Caco-2 (cell line): ENCODE results near the gene RPL7A. TPM values are rescaled to one million over a fixed set of nuclear protein-coding genes. Genes with fewer than 3 reads are reported as not detected.

Source experiments
- BruUV-seq: library from RNA; stranded (reverse); fragments of 400-500 nt; replicated peaks from 2 replicates; lab custom pipeline; 2021; lab: Mats Ljungman, UMichigan
- CTCF ChIA-PET: fragments of 300-600 bp; sonication (Branson Sonifier 250); formaldehyde crosslinking; loops from one replicate; lab custom pipeline; 2022; ENCODE audit warnings: antibody characterized with exemption; lab: Charles Lee
- POLR2A ChIA-PET: fragments of 300-600 bp; sonication (Branson Sonifier 250); formaldehyde crosslinking; loops from one replicate; lab custom pipeline; 2022; ENCODE audit warnings: antibody characterized with exemption; lab: Charles Lee
- DNase-seq, 2 experiments: peaks; one replicate each; pipeline versions ENCODE4 v3.0.0 to v3.0.0-alpha.2; 2020 to 2022
- H3K27me3 ChIP-seq: replicated peaks from 2 replicates; pipeline ENCODE4 v1.6.0; 2011; ENCODE audit warnings: low read length; ENCODE audit not compliant: control insufficient read depth, insufficient read depth
- H3K36me3 ChIP-seq: 2 replicates; pipeline ENCODE4 v1.5.1; 2011; ENCODE audit warnings: low read length; ENCODE audit not compliant: control insufficient read depth, insufficient read depth
- H3K4me1 ChIP-seq: fragments of 250-450 bp; sonication (Bioruptor Pico); 2 replicates; pipeline ENCODE4 v1.5.1; 2020; ENCODE audit warnings: mild to moderate bottlenecking
- H3K4me3 ChIP-seq: 2 replicates; pipeline ENCODE4 v1.5.1; 2011; ENCODE audit warnings: low read depth, mild to moderate bottlenecking, control low read depth, low read length
- H3K9me3 ChIP-seq: fragments of 250-450 bp; sonication (Bioruptor Pico); 2 replicates; pipeline ENCODE4 v1.5.1; 2020; ENCODE audit warnings: mild to moderate bottlenecking, moderate library complexity
- H3K27ac Mint-ChIP-seq: one replicate; pipeline ENCODE4 v1.8.0; 2022; ENCODE audit warnings: mixed read lengths; ENCODE audit not compliant: unreplicated experiment
- H3K27me3 Mint-ChIP-seq: one replicate; pipeline ENCODE4 v1.8.0; 2022; ENCODE audit warnings: mixed read lengths; ENCODE audit not compliant: insufficient read depth, unreplicated experiment
- H3K36me3 Mint-ChIP-seq: one replicate; pipeline ENCODE4 v1.8.0; 2022; ENCODE audit warnings: mild to moderate bottlenecking, mixed read lengths; ENCODE audit not compliant: insufficient read depth, unreplicated experiment
- H3K4me1 Mint-ChIP-seq: one replicate; pipeline ENCODE4 v1.8.0; 2022; ENCODE audit warnings: low read depth, mixed read lengths; ENCODE audit not compliant: unreplicated experiment
- H3K4me3 Mint-ChIP-seq: one replicate; pipeline ENCODE4 v1.8.0; 2022; ENCODE audit warnings: mild to moderate bottlenecking, moderate library complexity, mixed read lengths; ENCODE audit not compliant: unreplicated experiment
- H3K9me3 Mint-ChIP-seq: one replicate; pipeline ENCODE4 v1.8.0; 2022; ENCODE audit warnings: mixed read lengths; ENCODE audit not compliant: unreplicated experiment
- intact Hi-C: fragments of 100-400 bp; cut with micrococcal nuclease; formaldehyde crosslinking; loops from one replicate; pipeline ENCODE4 v1.10.0; 2022; ENCODE audit not compliant: unreplicated experiment
- total RNA-seq: library from RNA; stranded (reverse); gene quantifications from 2 replicates; pipeline ENCODE4 v1.2.3, GENCODE V29; 2022
- TF ChIP-seq, protein P1 (sequence below), 2 experiments: fragments of 200-600 bp in 1 of 2; IDR thresholded peaks; 1 replicate in 1 of 2; 2 replicates in 1 of 2; pipeline versions ENCODE4 v1.5.1 to v1.8.0; 2011 to 2022; ENCODE audit warnings: antibody characterized with exemption in 1 of 2, control low read depth in 1 of 2, inconsistent platforms in 1 of 2, low read depth in 1 of 2, low read length in 1 of 2, mild to moderate bottlenecking in 1 of 2, moderate library complexity in 1 of 2; ENCODE audit not compliant: insufficient read depth in 1 of 2, severe bottlenecking in 1 of 2, unreplicated experiment in 1 of 2

Gene RPL7A
- total RNA-seq, 1 experiment from 2014 or later = 1,995 TPM

DNA sequence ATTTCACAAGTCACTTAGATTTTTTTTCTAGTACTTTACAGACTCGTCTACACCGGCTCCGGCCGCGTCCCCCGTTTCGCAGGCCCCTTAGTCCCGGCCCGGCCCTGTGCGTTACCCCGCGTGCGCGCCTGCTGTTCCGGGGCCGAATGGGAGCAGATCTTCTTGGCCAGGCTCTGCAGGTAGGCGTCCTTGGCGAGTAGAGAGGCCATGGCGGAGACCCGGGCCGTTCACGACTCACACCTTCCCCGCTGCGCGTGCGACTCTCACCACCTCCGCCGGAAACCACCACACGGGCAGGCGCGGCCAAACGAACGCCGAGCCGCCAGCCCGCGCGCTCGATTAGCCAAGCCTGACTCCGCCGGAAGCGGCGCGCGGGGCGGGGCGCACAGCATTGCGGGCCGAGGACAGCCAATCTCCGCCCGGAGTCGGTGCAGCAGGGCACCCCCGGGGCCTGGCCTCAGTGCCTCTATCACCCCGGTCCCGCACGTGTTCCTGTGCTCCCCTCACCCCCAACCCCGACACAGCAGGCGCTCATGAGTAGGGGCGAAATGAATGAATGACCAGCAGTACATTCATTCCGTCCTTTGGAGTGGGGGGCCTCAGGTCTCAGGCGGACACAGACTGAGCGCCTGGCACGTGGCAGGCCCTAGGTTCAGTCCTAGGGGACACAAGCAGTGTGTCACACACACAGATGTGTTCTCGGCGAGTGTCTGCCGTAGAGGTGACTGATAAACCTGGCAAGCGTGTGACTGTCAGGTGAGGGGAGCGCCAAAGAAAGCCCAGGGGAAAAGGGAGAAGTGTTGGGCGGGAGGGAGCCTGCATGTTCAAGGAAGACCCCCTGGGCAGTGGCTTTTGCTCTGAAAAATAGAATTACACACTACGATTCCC is 11.8 kb upstream of the RPL7A start, which contains the start of gene SURF6:
Gene SURF6 (minus strand): TSS at position 265 of the 888 bp plus-strand sequence. CDS start 56 bp downstream, at position 209.
- H3K36me3 ChIP-seq = peaks cover 10% of the 10 kb centered on the region
- H3K4me3 ChIP-seq = peak within 1 kb of the TSS; percentile 57
- no peaks in the 10 kb centered on the region for H3K9me3 ChIP-seq
- Mint-ChIP-seq H3K9me3 (no peaks in the 10 kb centered on the region), H3K27me3 (no peaks in the 10 kb centered on the region), H3K27ac (peak within 1 kb of the TSS; percentile 95), H3K4me3 (peak within 1 kb of the TSS; percentile 93), H3K36me3 (peaks cover 89% of the 10 kb centered on the region), H3K4me1 (no peaks in the 10 kb centered on the region)
- TF ChIP-seq, protein P1, sequence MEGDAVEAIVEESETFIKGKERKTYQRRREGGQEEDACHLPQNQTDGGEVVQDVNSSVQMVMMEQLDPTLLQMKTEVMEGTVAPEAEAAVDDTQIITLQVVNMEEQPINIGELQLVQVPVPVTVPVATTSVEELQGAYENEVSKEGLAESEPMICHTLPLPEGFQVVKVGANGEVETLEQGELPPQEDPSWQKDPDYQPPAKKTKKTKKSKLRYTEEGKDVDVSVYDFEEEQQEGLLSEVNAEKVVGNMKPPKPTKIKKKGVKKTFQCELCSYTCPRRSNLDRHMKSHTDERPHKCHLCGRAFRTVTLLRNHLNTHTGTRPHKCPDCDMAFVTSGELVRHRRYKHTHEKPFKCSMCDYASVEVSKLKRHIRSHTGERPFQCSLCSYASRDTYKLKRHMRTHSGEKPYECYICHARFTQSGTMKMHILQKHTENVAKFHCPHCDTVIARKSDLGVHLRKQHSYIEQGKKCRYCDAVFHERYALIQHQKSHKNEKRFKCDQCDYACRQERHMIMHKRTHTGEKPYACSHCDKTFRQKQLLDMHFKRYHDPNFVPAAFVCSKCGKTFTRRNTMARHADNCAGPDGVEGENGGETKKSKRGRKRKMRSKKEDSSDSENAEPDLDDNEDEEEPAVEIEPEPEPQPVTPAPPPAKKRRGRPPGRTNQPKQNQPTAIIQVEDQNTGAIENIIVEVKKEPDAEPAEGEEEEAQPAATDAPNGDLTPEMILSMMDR (IDR thresholded peaks at IDR 0.05; ENCODE audit: insufficient read depth in 1 of 2, low read depth in 1 of 2, low read length in 1 of 2, severe bottlenecking in 1 of 2, unreplicated experiment in 1 of 2) = no peak
- H3K27me3 ChIP-seq = no peaks in the 10 kb centered on the region
- peak; percentile 92 to 95 for DNase-seq
- CTCF ChIA-PET = interaction anchor here (0.7 to 4.4 kb wide), 2 partner anchors 81 to 149 kb away, joined by 3 to 20 read pairs; partner anchors contain the start of gene REXO4
- H3K4me1 ChIP-seq = peaks cover 6% of the 10 kb centered on the region; the same call in 1 of the 2 replicates
- TSS peak; percentile 90 for BruUV-seq
- POLR2A ChIA-PET = interaction anchor here (0.7 to 0.9 kb wide), 4 partner anchors 17 to 458 kb away, joined by 3 to 5 read pairs (median 4); no protein-coding TSS in a partner anchor
- intact Hi-C loops = no loop called here

DNA sequence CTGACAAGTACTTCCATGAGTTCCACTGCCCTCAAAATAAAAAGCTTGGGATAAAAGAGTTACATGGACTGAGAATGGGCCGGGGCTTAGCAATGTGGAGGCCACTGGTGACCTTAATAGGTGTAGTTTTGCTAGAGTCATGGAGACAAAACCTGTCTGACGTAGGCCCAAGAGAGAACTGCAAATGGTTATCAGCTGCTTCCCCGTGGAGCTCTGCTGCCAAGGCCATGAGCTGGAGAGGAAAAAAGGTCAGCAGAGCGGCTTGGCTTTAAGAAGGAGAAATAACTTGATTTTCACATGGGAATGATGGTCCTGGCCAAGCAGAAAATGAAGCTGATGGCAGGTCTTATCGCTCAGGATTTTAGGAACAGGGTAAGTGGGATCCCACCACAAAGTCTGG is 8.4 kb upstream of the RPL7A start:
- Mint-ChIP-seq H3K27ac (no peak overlapping the region), H3K4me3 (no peak overlapping the region), H3K9me3 (no peaks in the 10 kb centered on the region), H3K27me3 (no peaks in the 10 kb centered on the region), H3K4me1 (no peaks in the 10 kb centered on the region), H3K36me3 (peaks cover 58% of the 10 kb centered on the region)
- Histone ChIP-seq H3K27me3 (no peaks in the 10 kb centered on the region), H3K4me3 (no peak overlapping the region), H3K4me1 (peaks cover 6% of the 10 kb centered on the region; the same call in 1 of the 2 replicates), H3K36me3 (no peaks in the 10 kb centered on the region; the same call in none of the 2 replicates), H3K9me3 (no peaks in the 10 kb centered on the region)
- intact Hi-C loops = no loop called here
- BruUV-seq = no TSS peak
- TF ChIP-seq, protein P1 (IDR thresholded peaks at IDR 0.05; ENCODE audit: insufficient read depth in 1 of 2, low read depth in 1 of 2, low read length in 1 of 2, severe bottlenecking in 1 of 2, unreplicated experiment in 1 of 2) = no peak
- no peak for DNase-seq
- ChIA-PET POLR2A (interaction anchor here (0.6 to 0.7 kb wide), 2 partner anchors 21 to 52 kb away, joined by 3 to 6 read pairs; no protein-coding TSS in a partner anchor), CTCF (interaction anchor here (1.3 kb wide), 1 partner anchor 151 kb away, joined by 3 read pairs; no protein-coding TSS in a partner anchor)

DNA sequence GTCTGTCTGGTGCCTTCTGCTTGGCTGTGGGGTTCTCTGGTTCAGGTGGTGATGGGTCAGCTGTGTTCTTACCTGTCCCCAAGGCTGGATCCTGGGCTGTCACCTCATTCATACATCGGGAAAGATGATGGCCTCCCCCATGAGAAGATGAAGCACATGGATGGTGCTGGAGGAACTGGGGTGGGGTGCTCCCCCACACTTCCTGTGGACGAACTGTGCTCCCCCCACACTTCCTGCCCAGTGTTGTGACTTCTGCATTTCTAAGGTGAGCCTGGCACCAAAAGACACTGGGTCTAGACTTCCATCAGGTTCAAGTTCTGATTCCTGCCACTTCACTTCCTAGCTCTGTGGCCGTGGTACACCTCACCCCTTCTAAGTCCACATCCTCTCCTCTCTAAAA is 7.8 kb upstream of the RPL7A start:
- Mint-ChIP-seq H3K4me1 (no peaks in the 10 kb centered on the region), H3K9me3 (no peaks in the 10 kb centered on the region), H3K4me3 (no peak overlapping the region), H3K27ac (no peak overlapping the region), H3K36me3 (peaks cover 55% of the 10 kb centered on the region), H3K27me3 (no peaks in the 10 kb centered on the region)
- no TSS peak for BruUV-seq
- Histone ChIP-seq H3K9me3 (no peaks in the 10 kb centered on the region), H3K27me3 (no peaks in the 10 kb centered on the region), H3K36me3 (no peaks in the 10 kb centered on the region; the same call in none of the 2 replicates), H3K4me1 (peaks cover 6% of the 10 kb centered on the region; the same call in 1 of the 2 replicates), H3K4me3 (no peak overlapping the region)
- DNase-seq = no peak
- ChIA-PET CTCF (interaction anchor here (1.3 kb wide), 1 partner anchor 152 kb away, joined by 3 read pairs; no protein-coding TSS in a partner anchor), POLR2A (no interaction called here)
- intact Hi-C loops = no loop called here
- TF ChIP-seq, protein P1 (IDR thresholded peaks at IDR 0.05; ENCODE audit: insufficient read depth in 1 of 2, low read depth in 1 of 2, low read length in 1 of 2, severe bottlenecking in 1 of 2, unreplicated experiment in 1 of 2) = no peak
